Endodermal cell (in vitro differentiated cells): Measurements from ENCODE around the gene AKT1. TPM values are rescaled to one million over a fixed set of nuclear protein-coding genes. Genes with fewer than 3 reads are reported as not detected.

ENCODE experiments used
- DNase-seq: peaks from one replicate; pipeline ENCODE4 v3.0.0-alpha.2; 2017
- H3K27ac ChIP-seq: 2 replicates; pipeline ENCODE4 v1.5.1; 2013; ENCODE audit warnings: mild to moderate bottlenecking, low read depth, low read length, moderate library complexity
- H3K27me3 ChIP-seq: 2 replicates; pipeline ENCODE4 v1.6.1; 2013; ENCODE audit warnings: mild to moderate bottlenecking, low read length, moderate library complexity; ENCODE audit not compliant: insufficient read depth, control insufficient read depth, poor library complexity, severe bottlenecking
- H3K36me3 ChIP-seq: 2 replicates; pipeline ENCODE4 v1.7.0; 2013; ENCODE audit warnings: mild to moderate bottlenecking, low read length, moderate library complexity; ENCODE audit not compliant: control insufficient read depth, insufficient read depth
- H3K4me1 ChIP-seq: one replicate; pipeline ENCODE4 v1.7.0; 2013; ENCODE audit warnings: low read length; ENCODE audit not compliant: control insufficient read depth, insufficient read depth
- H3K4me3 ChIP-seq: 2 replicates; pipeline ENCODE4 v1.5.1; 2013; ENCODE audit warnings: mild to moderate bottlenecking, low read length, moderate library complexity
- H3K9ac ChIP-seq: 2 replicates; pipeline ENCODE4 v1.6.1; 2013; ENCODE audit warnings: mild to moderate bottlenecking, low read length, moderate library complexity; ENCODE audit not compliant: poor library complexity, severe bottlenecking; ENCODE audit errors: extremely low read depth
- H3K9me3 ChIP-seq: 2 replicates; pipeline ENCODE4 v1.6.1; 2013; ENCODE audit warnings: mild to moderate bottlenecking, low read length, moderate library complexity; ENCODE audit not compliant: control insufficient read depth
- H3K27ac Mint-ChIP-seq: 2 replicates; pipeline ENCODE4 v1.8.0; 2020; ENCODE audit warnings: mixed read lengths
- H3K27me3 Mint-ChIP-seq: 2 replicates; pipeline ENCODE4 v1.8.0; 2021; ENCODE audit warnings: mild to moderate bottlenecking, mixed read lengths; ENCODE audit not compliant: insufficient read depth
- H3K36me3 Mint-ChIP-seq: 2 replicates; pipeline ENCODE4 v1.8.0; 2020; ENCODE audit warnings: low read depth, mixed read lengths
- H3K4me1 Mint-ChIP-seq: 2 replicates; pipeline ENCODE4 v1.8.0; 2020; ENCODE audit warnings: mixed read lengths
- H3K4me3 Mint-ChIP-seq: 2 replicates; pipeline ENCODE4 v1.8.0; 2020; ENCODE audit warnings: mild to moderate bottlenecking, moderate library complexity, mixed read lengths
- H3K9me3 Mint-ChIP-seq: 2 replicates; pipeline ENCODE4 v1.8.0; 2020; ENCODE audit warnings: mild to moderate bottlenecking, mixed read lengths
- WGBS, 2 experiments: methylation state at CpG; one replicate each; pipeline versions ENCODE4 v1.1.5 to v1.1.7; 2013; ENCODE audit warnings: missing lambda C conversion rate in 2 of 2, mixed read lengths in 1 of 2; ENCODE audit not compliant: insufficient coverage in 1 of 2, insufficient read length in 1 of 2; 5-methylcytosine and 5-hydroxymethylcytosine counted together
- total RNA-seq, 2 donors: library from RNA; stranded (reverse); fragmentation: NEBNext Ultra II Directional in 1 of 2; extraction: Animal tissue kit (Norgen Biotek cat#: 25700) in 1 of 2; gene quantifications; 2 replicates in 1 of 2; 3 replicates in 1 of 2; pipeline ENCODE4 v1.2.1, GENCODE V29; 2021
- TF ChIP-seq, protein P1 (sequence below): fragments of 200-600 bp; sonication (generic); conservative IDR thresholded peaks from 2 replicates; pipeline ENCODE4 v1.5.0; 2021; ENCODE audit warnings: antibody characterized with exemption, mild to moderate bottlenecking

The AKT1 gene
- total RNA-seq, 2 donors from 2014 or later: 133 to 152 TPM

DNA sequence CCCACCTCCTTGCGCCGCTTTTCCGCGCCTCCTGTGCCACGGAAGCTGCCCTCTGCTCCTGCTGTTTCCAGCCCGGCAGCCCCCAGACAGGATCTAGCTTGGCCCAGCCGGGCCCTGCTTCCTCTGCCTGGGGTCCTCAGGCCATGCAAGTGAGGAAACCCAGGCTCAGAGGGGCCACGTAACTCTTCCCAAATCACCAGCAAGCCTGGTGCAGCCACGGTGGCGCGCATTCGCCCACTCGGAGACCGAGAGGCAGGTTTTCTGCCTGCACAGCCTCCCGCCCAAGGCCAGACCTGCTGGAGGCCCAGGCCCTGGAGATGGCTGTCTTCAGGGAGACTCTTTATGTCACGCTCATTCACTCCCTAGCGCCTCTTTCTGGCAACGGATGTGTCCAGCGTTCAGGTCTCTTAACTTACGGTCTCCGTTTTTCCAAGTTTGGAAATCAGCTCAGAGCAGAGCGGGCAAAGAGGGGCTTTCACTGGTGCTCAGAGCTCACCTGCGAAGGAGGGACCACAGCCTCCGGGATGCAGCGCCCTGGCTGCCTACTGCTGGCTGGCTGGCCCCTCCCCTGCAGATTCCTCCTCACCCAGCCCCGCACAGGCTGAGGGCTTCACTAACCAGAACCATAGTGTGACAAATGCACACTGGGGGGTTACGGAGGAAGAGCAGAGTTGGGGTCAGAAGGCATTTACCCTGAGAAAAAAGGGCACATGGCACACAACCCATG is 48.9 kb upstream of the AKT1 start:
- Histone ChIP-seq H3K27ac (no peak overlapping the region), H3K9ac (peak overlapping the region; percentile 51), H3K4me3 (peak overlapping the region; percentile 71), H3K27me3 (peaks cover 17% of the 10 kb centered on the region), H3K9me3 (no peaks in the 10 kb centered on the region), H3K36me3 (no peaks in the 10 kb centered on the region), H3K4me1 (peaks cover 10% of the 10 kb centered on the region)
- Mint-ChIP-seq H3K36me3 (peaks cover 2% of the 10 kb centered on the region), H3K4me3 (peak overlapping the region; percentile 64), H3K27me3 (peaks cover 50% of the 10 kb centered on the region), H3K4me1 (peaks cover 13% of the 10 kb centered on the region), H3K27ac (peak overlapping the region; percentile 81), H3K9me3 (peaks cover 6% of the 10 kb centered on the region)
- TF ChIP-seq, protein P1, sequence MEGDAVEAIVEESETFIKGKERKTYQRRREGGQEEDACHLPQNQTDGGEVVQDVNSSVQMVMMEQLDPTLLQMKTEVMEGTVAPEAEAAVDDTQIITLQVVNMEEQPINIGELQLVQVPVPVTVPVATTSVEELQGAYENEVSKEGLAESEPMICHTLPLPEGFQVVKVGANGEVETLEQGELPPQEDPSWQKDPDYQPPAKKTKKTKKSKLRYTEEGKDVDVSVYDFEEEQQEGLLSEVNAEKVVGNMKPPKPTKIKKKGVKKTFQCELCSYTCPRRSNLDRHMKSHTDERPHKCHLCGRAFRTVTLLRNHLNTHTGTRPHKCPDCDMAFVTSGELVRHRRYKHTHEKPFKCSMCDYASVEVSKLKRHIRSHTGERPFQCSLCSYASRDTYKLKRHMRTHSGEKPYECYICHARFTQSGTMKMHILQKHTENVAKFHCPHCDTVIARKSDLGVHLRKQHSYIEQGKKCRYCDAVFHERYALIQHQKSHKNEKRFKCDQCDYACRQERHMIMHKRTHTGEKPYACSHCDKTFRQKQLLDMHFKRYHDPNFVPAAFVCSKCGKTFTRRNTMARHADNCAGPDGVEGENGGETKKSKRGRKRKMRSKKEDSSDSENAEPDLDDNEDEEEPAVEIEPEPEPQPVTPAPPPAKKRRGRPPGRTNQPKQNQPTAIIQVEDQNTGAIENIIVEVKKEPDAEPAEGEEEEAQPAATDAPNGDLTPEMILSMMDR: peak; percentile 37
- DNase-seq: peak; percentile 83
- 45 to 49% methylated on average over 19 to 27 of the region's 27 CpGs for WGBS, 2 experiments

DNA sequence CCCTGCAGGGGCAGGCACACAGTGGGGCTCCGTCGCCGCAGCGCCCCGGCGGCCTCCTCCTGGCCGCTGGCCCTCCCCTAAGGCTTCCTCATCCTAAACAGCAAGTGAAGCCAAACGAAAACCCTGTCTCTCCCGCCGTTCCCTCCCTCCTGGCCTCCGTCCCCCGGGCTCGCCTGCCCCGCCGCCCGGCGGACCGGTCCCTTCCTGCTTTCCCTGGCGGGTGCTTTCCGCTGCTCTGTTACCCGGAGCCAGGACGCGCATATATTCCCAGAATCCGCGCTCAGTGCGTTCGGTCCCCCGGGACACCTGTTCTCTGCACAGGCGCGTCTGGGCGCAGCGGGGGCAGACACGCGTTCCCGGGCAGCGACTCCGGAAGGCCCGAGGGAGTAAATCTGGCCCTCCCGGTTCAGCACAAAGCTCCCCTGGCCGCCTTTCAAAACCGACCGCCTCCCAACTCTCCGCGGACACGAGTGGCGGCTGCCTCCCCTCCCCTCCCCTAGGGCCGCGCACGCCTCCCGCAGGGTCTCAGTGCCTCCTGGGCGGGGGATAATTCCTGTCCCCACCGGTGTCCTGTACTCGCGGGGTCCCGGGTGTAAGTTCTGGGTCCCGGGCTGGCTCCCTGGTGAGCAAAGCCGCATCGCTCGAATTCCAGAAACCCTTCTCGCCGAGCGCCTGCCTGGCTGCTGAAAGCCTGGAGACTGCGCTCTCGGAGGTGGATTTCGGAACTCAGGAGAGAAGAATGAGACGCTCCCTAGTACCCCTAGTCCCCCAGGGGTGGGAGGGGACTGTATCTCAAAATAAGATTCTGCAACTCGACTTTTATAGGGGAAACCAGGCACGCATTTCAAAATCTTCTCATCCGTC is 48.1 kb upstream of the AKT1 start:
- Histone ChIP-seq H3K27ac (no peak overlapping the region), H3K9ac (peak overlapping the region; percentile 51), H3K27me3 (peaks cover 17% of the 10 kb centered on the region), H3K4me1 (peaks cover 10% of the 10 kb centered on the region), H3K4me3 (peak overlapping the region; percentile 71), H3K9me3 (no peaks in the 10 kb centered on the region), H3K36me3 (no peaks in the 10 kb centered on the region)
- Mint-ChIP-seq H3K27me3 (peaks cover 57% of the 10 kb centered on the region), H3K4me3 (peak overlapping the region; percentile 64), H3K36me3 (peaks cover 2% of the 10 kb centered on the region), H3K27ac (peak overlapping the region; percentile 81), H3K4me1 (peaks cover 13% of the 10 kb centered on the region), H3K9me3 (peaks cover 6% of the 10 kb centered on the region)
- WGBS, 2 experiments: 2 to 15% methylated on average over 23 to 69 of the region's 69 CpGs
- peak; percentile 87 for DNase-seq
- TF ChIP-seq, protein P1: no peak

DNA sequence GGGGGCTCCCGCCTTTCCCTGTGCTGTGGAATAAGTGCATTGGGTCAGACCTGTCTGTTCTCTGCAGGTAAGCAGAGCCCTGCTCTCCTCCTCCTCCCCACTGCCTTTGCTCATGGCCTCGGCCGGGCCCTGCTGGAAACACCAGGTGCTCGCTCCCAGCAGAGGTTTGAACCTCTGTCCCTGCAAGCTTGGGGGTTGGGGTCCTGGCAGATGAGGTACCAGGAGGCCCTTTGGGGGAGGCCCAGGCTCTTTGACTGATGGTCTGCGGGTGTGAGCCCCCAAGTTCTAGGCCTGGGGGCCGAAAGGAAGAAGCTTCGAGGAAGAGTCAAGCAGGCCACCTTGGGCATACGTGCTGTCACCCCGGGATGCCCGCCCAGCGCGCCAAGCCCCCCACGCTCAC is 47.5 kb upstream of the AKT1 start:
- DNase-seq: no peak
- peaks cover 6% of the 10 kb centered on the region for H3K9me3 Mint-ChIP-seq
- H3K4me3 Mint-ChIP-seq: peak overlapping the region; percentile 64
- peaks cover 13% of the 10 kb centered on the region for H3K4me1 Mint-ChIP-seq
- H3K36me3 ChIP-seq: no peaks in the 10 kb centered on the region
- H3K9ac ChIP-seq: no peak overlapping the region
- no peak overlapping the region for H3K27ac Mint-ChIP-seq
- 58 to 63% methylated on average over 6 to 13 of the region's 13 CpGs for WGBS, 2 experiments
- no peak overlapping the region for H3K27ac ChIP-seq
- H3K4me1 ChIP-seq: peaks cover 10% of the 10 kb centered on the region
- H3K9me3 ChIP-seq: no peaks in the 10 kb centered on the region
- H3K4me3 ChIP-seq: no peak overlapping the region
- TF ChIP-seq, protein P1: no peak
- H3K36me3 Mint-ChIP-seq: peaks cover under 1% of the 10 kb centered on the region
- H3K27me3 ChIP-seq: peaks cover 17% of the 10 kb centered on the region
- H3K27me3 Mint-ChIP-seq: peaks cover 59% of the 10 kb centered on the region
